GF-D8 (cell line): Measurements from ENCODE around the gene ZNF839.

Experiments
- DNase-seq: peaks from one replicate; lab custom pipeline; 2025; lab: John Stamatoyannopoulos, UW

ZNF839 gene

DNA sequence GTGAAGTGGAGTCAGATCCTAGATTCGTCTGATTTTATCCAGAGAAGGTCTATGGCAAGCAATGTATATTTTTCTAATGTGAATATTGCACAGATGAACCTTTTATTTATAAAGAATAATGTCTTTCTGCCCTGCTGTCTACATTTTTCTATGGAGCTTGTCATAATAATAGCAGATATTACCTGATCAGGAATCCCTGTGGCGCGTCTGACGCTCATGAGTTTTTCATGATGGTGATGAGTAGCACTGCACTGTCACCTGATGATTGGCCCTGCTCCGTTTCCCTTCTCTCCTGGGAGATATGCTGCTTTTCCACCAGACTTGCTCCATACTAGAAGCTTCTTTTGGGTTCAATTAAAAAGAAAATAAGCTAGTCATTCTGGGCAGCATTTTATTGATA, 22.7 kb downstream of the ZNF839 start:
- DNase-seq = no peak

DNA sequence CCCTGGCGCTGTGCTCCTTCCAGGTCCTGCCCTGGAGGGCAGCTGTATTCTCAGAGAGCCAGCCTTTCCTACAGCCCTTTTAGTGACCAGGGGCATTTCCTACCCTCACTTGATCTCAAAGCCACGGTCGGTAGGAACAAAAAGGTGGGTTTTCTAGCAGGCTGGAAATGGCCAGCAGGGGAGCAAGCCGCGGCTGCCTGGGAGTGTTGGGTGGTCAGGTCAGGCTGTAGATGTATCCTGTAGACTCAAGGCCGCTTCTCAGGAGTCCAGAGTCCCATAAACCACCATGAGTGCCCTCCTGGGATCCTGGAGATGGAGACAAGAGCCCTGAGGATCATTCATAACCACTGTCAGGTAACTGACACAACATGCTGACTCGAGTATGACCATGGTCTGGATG, 24.5 kb downstream of the ZNF839 start:
- no peak for DNase-seq

DNA sequence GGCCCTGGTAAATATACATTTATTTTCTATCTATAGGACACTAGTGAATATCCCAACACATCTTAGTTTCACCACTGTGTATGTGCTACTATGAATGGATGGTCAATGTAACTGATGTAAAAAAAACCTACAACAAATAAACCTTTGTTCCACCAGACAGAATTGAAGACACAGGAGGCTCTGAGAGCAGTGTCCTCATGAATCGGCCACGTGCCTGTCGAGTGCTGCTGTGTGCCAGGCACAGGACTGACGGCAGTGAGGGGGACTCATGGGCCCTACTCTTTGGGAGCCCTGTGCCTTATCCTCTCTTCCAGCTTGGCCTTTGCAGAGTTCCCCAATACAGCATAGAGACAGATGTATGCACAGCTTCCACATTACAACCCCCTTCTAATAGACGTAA, 24.9 kb downstream of the ZNF839 start:
- DNase-seq = no peak

DNA sequence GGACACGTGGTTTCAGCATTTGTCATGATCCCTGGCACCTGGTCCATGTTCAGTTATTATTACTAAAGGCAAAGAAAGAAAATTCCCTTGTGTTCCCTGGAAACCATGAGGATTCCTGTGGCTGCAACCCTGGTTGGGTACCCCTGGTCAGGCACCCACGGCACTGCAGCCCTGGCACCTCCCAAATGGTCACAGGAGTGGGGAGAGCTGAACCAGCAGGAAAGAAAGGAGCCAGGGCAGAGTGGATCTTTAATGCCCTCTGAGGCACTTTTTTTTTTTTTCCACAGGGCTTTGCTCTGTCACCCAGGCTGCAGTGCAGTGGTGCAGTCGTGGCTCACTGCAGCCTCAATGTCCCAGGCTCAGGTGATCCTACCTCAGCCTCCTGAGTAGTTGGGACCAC, 25.7 kb downstream of the ZNF839 start:
- DNase-seq = no peak

DNA sequence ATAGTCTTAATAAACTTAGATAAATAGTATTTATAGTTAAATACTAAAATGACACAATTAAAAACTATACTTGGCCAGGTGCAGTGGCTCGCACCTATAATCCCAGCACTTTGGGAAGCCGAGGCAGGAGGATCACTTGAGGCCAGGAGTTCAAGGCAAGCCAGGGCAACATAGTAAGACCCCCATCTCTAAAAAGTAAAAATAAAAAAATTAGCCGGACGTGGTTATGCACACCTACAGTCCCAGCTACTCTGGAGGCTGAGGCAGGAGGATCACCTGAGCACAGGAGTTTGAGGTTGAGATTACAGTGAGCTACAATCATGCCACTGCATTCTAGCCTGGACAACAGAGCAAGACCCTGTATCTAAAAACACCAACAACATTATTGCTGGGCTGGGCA, 27.1 kb downstream of the ZNF839 start:
- DNase-seq = no peak

DNA sequence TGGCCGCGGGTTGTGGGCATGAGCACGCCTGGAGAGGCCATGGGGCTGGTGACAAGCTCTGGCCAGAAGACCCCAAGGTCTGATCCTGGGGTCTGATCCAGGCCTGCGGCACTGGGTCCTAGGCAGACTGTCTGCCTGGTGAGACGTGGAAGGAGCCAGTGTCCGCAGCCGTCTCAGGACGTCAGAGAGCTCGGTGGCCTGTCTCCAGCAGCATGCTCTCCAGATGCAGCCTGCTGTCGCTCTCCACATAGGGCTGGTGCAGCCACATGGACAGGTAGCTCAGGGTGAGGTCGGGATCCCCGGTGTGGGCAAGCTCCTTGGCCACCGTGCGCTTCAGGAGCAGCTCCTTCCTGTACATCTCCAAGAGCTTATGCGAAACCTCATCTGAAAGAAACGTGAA, 28.8 kb downstream of the ZNF839 start:
- no peak for DNase-seq

DNA sequence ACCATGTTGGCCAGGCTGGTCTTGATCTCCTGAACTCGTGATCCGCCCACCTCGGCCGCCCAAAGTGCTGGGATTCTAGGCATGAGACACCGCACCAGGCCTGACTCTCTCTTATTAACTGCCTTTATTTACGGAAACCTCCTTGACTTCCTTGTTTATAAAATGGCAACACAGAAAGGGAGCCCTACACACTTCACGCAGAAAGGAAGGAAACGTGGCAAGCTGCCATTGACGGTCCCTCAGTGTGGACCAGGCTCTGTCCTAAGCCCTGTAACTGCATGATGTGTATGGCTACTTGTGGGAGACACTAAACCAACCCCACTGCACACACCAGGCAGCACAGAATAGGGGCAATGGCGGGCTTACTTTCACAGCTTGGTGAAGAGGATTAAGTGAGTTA, 31.5 kb downstream of the ZNF839 start:
- DNase-seq = no peak

DNA sequence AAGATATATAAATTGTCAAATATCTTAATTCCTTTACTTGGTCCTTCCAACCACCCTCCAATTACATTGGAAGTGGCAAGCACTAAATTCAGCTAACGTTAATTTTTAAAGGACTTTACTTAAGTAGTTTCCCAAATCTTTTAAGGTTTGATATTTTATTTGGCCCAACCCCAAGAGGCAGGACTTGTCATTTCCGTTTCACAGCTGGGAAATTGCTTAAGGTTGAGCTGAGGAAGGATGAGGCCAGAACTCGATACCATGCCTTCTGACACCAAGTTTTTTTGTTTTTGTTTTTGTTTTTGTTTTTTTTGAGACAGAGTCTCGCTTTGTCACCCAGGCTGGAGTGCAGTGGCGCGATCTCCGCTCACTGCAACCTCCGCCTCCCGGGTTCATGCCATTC, 32.0 kb downstream of the ZNF839 start:
- peak; percentile 47 for DNase-seq

DNA sequence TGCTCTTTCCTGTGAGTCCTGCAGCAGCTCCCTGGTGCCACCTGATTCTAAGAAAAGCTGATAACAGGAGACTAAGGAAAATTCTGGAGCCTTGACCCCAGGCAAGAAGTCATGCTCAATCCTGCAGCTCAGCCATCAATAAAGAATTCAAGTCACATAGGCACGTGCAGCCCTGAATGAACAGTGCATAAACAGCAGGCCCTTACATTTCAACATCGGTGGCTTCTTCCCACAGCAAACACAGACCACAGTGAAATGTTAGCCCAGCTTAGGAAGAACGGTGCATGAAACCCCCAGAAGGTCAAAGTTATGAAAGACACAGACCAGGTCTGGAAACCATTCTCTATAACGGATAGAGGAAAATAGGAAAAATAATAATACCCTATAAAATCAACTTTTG, 32.7 kb downstream of the ZNF839 start:
- DNase-seq = peak; percentile 62

DNA sequence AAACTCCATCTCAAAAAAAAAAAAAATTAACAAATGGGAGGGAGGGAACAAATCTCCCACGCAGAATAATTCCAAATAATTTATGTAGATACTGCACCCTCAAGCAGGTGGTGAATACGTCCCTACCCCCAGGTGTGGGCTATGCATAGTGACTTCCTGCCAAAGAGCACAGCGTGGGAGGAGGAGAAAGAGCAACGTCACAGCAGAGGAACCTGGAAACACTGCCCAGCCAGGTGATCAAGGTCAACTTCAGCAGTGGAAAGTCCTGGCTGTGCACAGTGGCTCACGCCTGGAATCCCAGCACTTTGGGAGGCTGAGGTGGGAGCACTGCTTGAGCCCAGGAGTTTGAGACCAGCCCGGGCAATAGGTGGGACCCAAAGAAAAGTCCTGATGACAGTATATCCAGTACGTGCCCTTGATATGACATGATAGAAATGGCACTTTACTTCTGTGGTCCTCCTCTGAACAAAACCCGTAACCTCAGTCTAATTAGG, 33.6 kb downstream of the ZNF839 start:
- DNase-seq = no peak

DNA sequence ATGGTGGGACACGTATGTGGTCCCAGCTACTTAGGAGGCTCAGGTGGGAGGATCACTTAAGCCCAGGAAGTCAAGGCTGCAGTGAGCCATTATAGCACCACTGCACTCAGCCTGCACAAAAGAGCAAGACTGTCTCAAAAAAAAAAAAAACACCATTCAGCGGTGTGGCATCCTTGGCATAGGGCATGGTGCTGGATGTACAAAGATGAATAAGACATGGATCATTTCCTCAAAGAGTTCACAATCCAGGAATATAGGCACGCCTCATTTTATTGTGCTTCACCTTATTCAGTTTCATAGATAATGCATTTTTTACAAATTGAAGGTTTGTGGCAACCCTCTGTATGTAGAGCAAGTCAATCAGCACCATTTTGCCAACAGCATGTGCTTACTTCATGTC, 36.7 kb downstream of the ZNF839 start:
- DNase-seq = no peak

DNA sequence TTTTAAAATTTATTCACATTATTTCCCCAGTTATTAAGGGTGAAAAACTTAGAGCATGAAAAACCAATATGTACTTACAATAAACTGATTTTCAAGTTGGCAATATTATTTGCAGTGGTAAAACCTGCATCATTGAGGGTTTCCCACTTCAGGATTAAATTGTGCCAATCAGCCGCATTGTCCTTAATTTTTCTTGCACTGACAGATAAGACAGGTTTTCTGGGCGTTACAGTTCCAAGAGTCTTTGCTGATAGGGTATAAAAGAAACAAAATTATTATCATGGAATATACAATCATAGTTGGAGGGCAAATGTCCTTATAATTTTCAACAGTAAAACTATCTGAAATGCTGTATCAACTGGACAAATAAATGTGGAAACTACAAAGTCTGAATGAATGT, 39.8 kb downstream of the ZNF839 start:
- no peak for DNase-seq

DNA sequence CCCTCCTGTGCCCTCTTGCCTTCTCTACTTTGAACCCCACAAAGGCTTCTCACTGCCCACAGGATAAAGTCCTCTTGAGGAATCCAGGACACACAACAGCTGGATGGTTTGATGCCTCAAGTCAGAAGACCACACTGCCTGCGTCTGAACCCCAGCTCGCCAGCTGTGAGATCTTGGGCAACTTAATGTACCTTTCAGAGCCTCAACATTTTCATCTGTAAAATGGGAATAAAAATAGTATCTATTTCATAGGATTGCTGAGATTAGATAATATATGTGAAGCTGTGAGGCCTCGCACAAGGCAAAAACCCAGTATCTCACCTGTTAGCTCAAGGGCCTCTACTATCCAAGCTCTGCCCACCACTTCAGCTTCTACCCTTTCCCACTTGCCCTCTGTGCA, 40.8 kb downstream of the ZNF839 start:
- DNase-seq = no peak

DNA sequence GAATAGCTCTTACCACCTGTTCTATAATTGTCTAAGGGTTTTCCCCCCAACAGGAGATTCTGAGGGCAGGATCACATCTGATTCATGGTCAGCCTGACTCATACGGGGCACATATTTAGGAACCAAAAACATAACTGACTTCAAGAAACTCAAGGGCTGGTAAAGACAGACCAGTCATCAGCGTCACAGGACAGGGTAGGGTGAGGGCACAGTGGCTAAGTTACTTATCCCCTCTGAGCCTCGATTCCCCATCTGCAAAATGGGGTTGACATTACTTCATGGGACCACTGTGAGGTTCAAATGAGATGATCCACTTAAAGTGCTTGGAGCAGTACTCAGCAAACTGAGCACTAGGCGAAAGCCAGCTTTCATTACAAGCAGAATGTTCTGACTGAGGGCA, 42.5 kb downstream of the ZNF839 start:
- no peak for DNase-seq

DNA sequence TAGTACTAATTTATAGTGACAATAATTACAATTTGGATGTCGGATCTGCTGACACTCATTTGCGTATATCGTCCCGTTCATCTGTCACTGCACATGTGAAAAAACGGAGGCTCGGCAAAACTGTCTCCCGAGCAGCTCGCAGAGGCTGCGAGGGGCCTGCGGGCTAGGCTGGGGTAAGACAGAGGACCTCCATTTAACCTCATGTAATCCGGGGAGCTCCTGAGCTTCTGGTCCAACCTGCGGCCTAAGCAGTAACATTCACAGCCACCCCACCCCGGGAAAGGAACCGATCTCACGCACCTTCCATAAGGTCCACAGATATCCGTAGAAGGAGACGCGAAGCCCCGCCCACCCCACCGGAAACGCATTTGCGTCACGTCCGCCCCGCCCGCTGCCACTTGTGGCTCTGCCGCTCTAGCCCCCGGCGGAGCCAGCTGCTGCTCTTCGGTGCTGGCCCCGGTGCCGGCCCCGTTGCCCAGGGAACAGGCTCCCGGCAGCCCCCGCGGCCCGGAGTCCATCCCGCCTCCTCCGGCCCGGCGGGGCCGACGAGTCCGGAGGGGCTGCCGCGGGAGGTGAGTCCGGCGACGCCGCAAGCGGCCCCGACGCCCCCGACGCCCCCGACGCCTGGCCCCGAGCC, 43.1 kb downstream of the ZNF839 start, which contains the start of the genes CINP and TECPR2:
TSS of gene CINP (minus strand) at position 346 of the 637 bp plus-strand sequence. CDS start at position 307, 39 bp downstream.
TSS of gene TECPR2 (plus strand) at position 397 of the 637 bp plus-strand sequence. CDS start 13,781 bp downstream, outside the sequence.
- DNase-seq = peak; percentile 67

DNA sequence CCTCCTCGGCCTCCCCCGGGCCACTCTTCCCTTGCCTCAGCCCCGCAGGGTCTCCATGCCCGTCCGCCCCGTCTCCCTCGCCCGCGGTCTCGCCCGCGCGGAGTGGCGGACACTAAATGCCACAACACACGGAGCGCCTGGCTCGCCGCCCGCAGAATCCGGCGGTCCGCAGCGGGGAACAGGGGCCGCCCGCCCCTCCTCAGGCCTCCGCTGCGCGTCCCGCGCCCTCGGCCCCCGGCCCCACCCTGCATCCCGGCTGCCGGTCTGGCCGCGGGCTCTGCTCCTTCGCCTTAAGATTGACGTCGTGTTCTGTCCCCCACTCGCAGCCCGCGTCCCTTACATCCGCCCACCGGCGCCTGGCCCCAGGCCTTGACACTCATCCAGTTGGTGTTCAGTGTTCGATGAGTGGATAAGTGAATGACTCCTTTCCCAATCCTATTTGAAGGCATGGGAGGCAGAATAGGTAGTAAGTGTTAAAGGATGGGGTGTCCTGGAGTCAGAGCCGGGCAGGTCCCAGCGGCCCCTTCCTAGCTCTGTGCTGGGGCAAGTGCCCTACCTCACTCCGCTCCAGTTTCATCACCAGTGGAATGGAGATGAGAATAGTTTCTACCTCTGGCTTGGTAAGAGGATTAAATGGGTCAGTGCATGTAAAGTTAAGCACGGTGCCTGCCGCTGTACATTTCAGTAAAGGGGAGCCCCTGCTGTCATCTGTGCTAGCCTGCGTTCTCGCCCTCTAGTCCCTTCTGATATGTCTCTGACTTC, 43.8 kb downstream of the ZNF839 start:
- DNase-seq = no peak

DNA sequence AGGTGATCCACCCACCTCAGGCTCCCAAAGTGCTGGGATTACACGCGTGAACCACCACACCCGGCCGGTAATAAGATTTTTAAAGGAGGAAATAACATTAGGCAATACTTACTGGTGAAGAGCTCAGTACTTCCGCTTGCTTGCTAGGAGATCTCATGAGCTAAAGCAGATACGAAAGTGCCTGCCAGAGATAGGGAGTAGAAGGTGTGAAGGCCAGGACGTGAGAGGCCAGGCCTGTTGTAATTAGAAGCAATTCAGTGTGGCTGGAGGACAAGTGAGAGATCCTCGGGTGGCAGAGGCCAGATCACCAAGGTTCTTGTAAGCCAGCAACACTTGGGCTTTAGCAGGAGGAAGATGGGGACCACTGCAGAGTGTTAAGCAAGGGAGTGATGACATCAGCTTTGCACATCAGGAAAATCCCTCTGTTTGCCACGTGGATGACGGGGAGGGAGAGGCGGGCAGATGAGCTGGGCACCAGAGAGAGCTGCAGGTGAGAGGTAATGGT, 50.8 kb downstream of the ZNF839 start:
- DNase-seq = peak; percentile 73

DNA sequence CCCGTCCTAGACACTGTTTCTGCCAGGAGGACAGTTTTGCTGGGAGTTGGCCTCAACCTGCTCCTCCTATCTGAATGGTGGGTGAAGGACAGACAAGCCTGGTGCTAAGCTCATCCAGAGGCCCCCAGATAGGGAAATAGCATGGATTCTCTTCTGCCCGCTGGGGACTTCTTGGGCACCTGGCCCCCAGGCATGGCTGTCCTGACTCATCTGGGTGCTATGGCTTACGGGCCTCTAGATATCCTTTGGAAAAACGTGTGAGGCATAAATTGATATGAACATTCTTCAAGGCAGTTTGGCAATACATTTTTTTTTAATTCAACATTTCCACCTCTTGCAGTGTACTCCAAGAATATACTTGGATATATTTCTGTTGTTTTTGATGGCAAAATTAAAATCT, 51.8 kb downstream of the ZNF839 start:
- no peak for DNase-seq

DNA sequence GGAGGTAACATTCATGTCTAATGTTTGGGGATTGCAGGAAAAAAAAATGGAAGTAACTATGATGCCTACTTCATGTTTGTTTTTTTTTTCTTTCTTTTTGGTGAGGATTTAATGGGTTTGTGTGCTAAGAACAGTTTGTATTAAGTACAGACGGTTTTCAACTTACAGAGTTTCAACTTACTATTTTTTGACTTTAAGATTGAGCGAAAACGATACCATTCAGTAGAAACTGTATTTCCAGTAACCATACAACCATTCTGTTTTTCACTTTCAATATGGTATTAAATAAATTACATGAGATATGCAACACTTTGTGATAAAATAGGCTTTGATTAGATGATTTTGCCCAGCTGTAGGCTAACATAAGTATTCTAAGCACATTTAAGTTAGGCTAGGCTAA, 53.6 kb downstream of the ZNF839 start:
- DNase-seq = no peak

DNA sequence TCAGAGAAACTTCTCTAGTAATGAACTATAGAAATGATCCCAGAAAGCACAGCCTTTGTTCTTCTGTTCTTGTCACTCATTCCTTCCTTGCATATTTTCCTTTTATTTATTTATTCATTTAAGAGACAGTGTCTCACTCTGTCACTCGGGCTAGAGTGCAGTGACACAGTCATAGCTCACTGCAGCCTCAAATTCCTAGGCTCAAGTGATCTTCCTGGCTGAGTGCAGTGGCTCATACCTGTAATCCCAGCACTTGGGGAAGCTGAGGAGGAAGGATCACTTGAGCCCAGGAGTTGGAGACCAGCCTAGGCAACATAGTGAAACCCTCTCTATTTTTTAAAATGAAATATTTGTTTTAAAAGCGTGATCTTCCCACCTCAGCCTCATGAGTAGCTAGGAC, 54.7 kb downstream of the ZNF839 start:
- no peak for DNase-seq

DNA sequence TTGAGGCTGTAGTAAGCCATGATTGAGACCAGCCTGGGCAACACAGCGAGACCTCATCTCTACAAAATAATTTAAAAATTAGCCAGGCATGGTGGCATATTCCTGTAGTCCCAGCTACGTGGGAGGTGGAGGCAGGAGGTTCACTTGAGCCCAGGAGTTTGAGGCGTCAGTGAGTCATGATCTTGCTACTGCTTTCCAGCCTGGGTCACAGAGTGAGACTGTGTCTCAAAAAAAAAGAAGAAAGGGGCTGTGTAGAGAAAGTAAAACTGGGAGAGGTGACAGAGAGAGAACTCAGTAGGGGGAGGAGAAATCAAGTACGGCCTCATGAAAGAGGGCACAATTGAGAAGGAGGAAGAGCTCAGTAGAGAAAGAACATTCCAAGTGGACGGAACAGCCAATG, 55.6 kb downstream of the ZNF839 start:
- no peak for DNase-seq

DNA sequence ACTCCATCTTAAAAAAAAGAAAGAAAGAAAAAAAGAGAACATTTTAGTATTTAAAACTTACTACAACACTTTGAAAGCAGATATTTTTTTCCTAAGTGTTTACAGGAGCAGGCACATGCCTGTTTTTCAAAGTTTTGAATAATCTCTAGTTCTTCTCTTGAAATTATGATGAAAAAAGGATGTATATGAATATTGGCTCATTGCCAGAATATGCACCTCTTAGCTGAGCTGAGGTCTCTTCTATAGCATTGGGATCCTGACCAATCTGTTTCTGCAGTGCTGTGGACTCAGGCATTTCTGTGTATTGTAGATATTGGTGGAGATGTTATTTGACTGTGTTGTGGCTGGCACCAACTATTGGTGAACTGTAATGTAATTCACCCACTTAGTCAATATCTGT, 58.1 kb downstream of the ZNF839 start:
- no peak for DNase-seq

DNA sequence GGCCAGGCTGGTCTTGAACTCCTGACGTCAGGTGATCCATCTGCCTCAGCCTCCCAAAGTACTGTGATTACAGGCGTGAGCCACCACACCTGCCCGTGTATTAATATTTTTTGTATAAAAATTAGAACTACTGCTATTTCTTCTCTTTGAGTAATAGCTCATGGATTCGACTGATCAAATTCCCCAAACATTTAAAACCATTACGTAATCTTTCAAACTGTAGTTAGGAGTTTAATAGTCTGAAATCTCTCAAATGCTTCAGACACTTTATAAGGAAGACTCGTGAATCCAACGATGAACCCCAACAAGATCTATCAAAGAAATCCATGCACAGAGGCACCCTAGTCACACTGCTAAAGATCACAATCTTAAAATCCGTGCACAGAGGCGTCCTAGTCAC, 59.3 kb downstream of the ZNF839 start:
- DNase-seq = no peak
